GM21367 (cell line): ENCODE results near the gene ULK4.

Experiments used
- ATAC-seq: cut with Tn5 transposase; IDR thresholded peaks from one replicate; pipeline ENCODE4 v1.9.1; 2021; ENCODE audit not compliant: unreplicated experiment

The ULK4 gene

GRCh38 chr3:41202834-41203345, 759.0 kb downstream of the ULK4 start:
- no peak for ATAC-seq

GRCh38 chr3:41202075-41202833, 759.6 kb downstream of the ULK4 start:
- no peak for ATAC-seq

GRCh38 chr3:41200669-41201021, 761.3 kb downstream of the ULK4 start:
- ATAC-seq: no peak

- ATAC-seq: no peak
Measured at GRCh38 chr3:41199866-41200668, 761.8 kb downstream of the ULK4 start.

- peak; percentile 62 for ATAC-seq
Measured at GRCh38 chr3:41198950-41199865, 762.7 kb downstream of the ULK4 start, which contains the start of gene CTNNB1. TSS of gene CTNNB1 (plus strand) at chr3:41199505. CDS start at chr3:41224069, 24,564 bp downstream.

- no peak for ATAC-seq
Measured at GRCh38 chr3:41198526-41198925, 763.4 kb downstream of the ULK4 start.

- no peak for ATAC-seq
Measured at GRCh38 chr3:41198046-41198445, 763.9 kb downstream of the ULK4 start.
